Measurements from ENCODE around the gene EYA2. TPM values are rescaled to one million over a fixed set of nuclear protein-coding genes. Genes with fewer than 3 reads are reported as not detected.

EYA2 gene
- total and polyA plus RNA-seq, 8 donors = 0.51 to 3.2 (median 1.4) TPM

GRCh38 chr20:46977204-46977603 is 82.6 kb downstream of the EYA2 start:
- no peak for ATAC-seq
- FAIRE-seq = no peak
- intact Hi-C loops (cut with DNase I) = no loop called here

DNA sequence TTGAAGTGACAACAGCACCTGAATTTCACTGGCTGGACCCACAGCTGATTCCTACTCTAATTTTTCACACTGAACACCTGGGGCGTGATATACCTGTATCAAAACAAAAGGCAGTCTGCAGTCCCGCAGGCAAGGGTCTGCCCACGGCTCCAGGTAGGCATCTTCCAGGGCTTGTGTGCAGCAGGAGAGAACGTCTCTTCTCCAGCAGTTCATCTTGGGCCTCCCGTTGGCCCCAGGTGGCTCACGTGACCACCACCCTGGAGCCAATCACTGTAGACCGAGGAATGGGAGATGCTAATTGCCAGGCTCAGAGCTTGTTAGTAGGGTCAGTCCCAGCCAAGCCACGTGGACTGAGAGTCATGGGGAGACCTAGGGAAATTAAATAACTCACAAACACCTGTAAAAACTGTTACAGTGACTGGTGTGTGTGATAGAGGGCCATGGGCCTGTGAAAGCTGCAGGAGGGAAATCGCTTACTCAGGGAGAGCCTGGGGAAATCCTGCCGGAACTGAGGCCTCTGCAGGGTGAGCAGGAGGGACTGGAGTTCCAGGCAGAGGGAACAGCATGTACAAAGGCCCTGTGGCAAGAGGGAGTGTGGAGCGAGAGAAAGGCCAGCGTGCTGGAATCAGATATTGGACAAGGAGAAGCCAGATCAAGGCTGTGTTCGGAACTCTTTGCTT is 83.4 kb downstream of the EYA2 start:
- no peak overlapping the region for H3K27ac ChIP-seq
- ATAC-seq (no peak), DNase-seq (no peak), FAIRE-seq (no peak)
- no peak overlapping the region for H3K4me3 ChIP-seq
- no peaks in the 10 kb centered on the region for H3K9me3 ChIP-seq
- TF ChIP-seq CTCF (IDR thresholded peaks at IDR 0.05) = no peak
- no peaks in the 10 kb centered on the region for H3K36me3 ChIP-seq
- WGBS, 2 donors = 73 to 83% methylated on average over 13 of the region's 13 CpGs
- H3K4me1 ChIP-seq = no peaks in the 10 kb centered on the region
- H3K27me3 ChIP-seq = no peaks in the 10 kb centered on the region
- intact Hi-C loops (cut with DNase I) = no loop called here

More at GRCh38 chr20:46977204-46977603, 82.6 kb downstream of the EYA2 start:
- no peak for DNase-seq
- Histone ChIP-seq H3K9me3 (no peaks in the 10 kb centered on the region), H3K27me3 (no peaks in the 10 kb centered on the region), H3K27ac (no peak overlapping the region), H3K36me3 (no peaks in the 10 kb centered on the region), H3K4me1 (no peaks in the 10 kb centered on the region), H3K4me3 (no peak overlapping the region)
- TF ChIP-seq CTCF (IDR thresholded peaks at IDR 0.05) = no peak

DNA sequence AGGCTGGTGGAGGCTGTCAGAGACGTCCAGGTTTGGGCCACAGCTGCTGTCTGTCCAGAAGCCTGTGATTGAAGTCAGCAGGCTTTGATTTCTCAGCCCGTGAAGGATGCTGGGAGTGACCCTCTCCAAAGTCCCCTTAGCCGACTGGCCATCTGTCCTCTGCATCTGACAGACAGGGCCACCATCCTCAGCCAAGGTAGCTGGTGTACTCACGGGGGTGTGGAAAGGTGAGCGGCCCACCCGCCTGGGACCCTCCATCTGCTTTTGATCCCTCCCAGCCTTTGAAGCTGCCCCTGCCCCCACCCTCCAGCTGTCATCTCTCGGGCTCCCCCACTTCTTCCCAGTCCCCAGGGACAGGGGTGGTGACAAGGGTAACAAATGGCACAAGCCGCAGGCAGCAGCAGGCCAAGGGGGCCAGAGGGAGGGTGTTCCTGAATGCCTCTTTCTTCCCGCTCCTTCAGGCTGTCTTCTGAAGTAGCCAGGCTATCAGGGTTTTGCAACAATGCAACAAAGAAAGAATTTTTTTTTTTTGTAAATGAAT is 84.4 kb downstream of the EYA2 start:
- ATAC-seq (no peak), FAIRE-seq (no peak), DNase-seq (no peak)
- Histone ChIP-seq H3K27me3 (no peaks in the 10 kb centered on the region), H3K36me3 (no peaks in the 10 kb centered on the region), H3K4me1 (no peaks in the 10 kb centered on the region), H3K4me3 (no peak overlapping the region), H3K9me3 (no peaks in the 10 kb centered on the region), H3K27ac (no peak overlapping the region)
- WGBS, 2 donors = 48 to 50% methylated on average over 9 of the region's 9 CpGs
- intact Hi-C loops (cut with DNase I) = no loop called here
- no peak for TF ChIP-seq CTCF (IDR thresholded peaks at IDR 0.05)

DNA sequence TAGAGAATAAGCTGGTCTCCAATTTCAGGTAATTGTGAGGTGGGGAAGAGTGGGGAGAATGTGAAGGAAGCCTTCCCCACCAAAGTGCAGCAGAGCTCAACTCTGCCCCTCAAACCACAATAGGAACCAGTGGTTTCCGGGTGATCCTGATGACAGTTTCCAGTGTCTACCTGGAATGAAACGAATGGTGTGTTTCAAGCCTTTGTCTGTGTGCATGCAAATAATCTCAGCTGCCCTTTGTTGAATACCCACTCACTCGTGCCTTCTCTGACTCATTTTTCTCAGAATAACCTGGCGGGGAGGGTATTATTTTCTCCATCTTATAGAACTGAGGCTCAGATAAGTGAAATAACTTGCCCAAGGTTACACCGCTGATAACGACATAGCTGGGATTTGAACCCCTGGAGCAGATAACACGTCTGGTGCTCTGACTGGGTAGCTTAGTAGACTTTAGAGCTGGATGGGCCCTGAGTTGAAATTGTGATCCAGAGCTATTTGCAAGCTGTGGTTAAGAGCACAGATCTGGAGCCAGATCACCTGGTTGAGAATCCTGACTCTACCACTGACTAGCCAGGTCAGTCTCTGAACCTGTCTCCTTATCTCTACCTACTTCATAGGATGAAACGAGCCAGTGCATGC is 85.1 kb downstream of the EYA2 start:
- H3K36me3 ChIP-seq = no peaks in the 10 kb centered on the region
- no peak for DNase-seq
- TF ChIP-seq CTCF (IDR thresholded peaks at IDR 0.05) = no peak
- no peaks in the 10 kb centered on the region for H3K27me3 ChIP-seq
- H3K9me3 ChIP-seq = no peaks in the 10 kb centered on the region
- H3K27ac ChIP-seq = no peak overlapping the region
- intact Hi-C loops (cut with DNase I) = no loop called here
- ATAC-seq = no peak
- WGBS, 2 donors = 37 to 48% methylated on average over 8 of the region's 8 CpGs
- no peak overlapping the region for H3K4me3 ChIP-seq
- H3K4me1 ChIP-seq = no peaks in the 10 kb centered on the region
- no peak for FAIRE-seq

DNA sequence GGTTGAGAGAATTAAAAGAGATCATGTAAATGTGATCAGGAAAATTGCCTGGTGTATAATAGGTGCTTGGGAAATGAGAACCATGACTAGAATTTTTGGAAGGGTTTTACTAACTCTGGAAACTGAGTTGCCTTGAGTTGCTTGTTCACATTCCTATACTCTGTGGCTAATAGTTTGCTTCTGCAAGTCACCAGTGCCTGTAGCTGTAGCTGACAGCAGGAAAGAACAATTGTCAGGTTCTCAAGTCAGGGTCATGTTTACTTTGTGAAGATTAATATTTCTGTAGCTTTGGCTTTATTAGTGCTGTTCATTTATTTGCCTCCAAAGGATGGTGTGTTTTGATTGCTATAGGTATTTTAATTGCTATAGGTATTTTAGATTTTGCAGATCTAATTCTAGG is 86.5 kb downstream of the EYA2 start:
- intact Hi-C loops (cut with DNase I) = no loop called here
- H3K4me3 ChIP-seq = no peak overlapping the region
- no peaks in the 10 kb centered on the region for H3K27me3 ChIP-seq
- no peak for DNase-seq
- TF ChIP-seq CTCF (IDR thresholded peaks at IDR 0.05) = no peak
- H3K36me3 ChIP-seq = no peaks in the 10 kb centered on the region
- no peaks in the 10 kb centered on the region for H3K9me3 ChIP-seq
- no peak overlapping the region for H3K27ac ChIP-seq
- ATAC-seq = peak in 3 of 4 donors; percentile 40 to 63 (median 56)
- FAIRE-seq = no peak
- no peaks in the 10 kb centered on the region for H3K4me1 ChIP-seq

Data from pancreas (tissue), 10 donors.